ENCODE results near the gene VMP1.

DNA sequence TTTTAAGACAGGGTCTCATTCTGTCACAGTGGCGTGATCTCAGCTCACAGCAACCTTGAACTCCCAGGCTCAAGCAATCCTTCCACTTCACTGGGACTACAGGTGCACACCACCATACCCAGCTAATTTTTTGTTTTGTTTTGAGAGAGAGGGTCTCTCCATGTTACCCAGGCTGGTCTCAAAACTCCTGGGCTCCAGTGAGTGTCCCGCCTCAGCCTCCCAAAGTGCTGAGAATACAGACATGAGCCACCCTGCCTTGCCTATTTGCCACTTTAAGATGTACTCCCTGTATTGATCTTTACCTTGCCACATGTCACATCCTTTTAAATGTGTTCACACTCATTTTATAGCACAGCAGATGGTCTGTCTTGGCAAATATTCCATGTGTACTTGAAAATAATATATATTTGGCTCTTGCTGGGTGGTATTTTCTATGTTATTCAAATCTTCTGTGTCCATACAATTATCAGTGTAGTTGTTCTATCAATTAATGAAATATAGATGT lies 50.5 kb downstream of the VMP1 start:
- TF ChIP-seq, protein P1, sequence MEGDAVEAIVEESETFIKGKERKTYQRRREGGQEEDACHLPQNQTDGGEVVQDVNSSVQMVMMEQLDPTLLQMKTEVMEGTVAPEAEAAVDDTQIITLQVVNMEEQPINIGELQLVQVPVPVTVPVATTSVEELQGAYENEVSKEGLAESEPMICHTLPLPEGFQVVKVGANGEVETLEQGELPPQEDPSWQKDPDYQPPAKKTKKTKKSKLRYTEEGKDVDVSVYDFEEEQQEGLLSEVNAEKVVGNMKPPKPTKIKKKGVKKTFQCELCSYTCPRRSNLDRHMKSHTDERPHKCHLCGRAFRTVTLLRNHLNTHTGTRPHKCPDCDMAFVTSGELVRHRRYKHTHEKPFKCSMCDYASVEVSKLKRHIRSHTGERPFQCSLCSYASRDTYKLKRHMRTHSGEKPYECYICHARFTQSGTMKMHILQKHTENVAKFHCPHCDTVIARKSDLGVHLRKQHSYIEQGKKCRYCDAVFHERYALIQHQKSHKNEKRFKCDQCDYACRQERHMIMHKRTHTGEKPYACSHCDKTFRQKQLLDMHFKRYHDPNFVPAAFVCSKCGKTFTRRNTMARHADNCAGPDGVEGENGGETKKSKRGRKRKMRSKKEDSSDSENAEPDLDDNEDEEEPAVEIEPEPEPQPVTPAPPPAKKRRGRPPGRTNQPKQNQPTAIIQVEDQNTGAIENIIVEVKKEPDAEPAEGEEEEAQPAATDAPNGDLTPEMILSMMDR (IDR thresholded peaks at IDR 0.05; ENCODE audit: insufficient read depth, low read depth, low read length): no peak
- TF ChIP-seq EZH2 (IDR thresholded peaks at IDR 0.05; ENCODE audit: insufficient read depth, low read length): no peak
